Adrenal gland (tissue), 5 donors: ENCODE data around the gene LIMS1.

Experiments
- CTCF ChIP-seq, 6 experiments: fragments of 450-650 bp in 4 of 6; fragments of 200-600 bp in 2 of 6; sonication (generic) in 1 of 6; IDR thresholded peaks; 1 replicate in 5 of 6; 2 replicates in 1 of 6; pipeline versions ENCODE4 v1.5.1 to v1.8.0; 2016 to 2021; ENCODE audit warnings: antibody characterized with exemption in 6 of 6, mild to moderate bottlenecking in 2 of 6, moderate library complexity in 1 of 6
- POLR2A ChIP-seq, 2 donors: fragments of 450-650 bp; IDR thresholded peaks; one replicate each; pipeline ENCODE4 v1.6.1; 2017; ENCODE audit warnings: antibody characterized with exemption in 2 of 2, mild to moderate bottlenecking in 2 of 2, moderate library complexity in 1 of 2
- donor health status: DM: no; HTN: no; CAD: no.

- TF ChIP-seq POLR2A (IDR thresholded peaks at IDR 0.05) (no peak), CTCF (IDR thresholded peaks at IDR 0.05) (no peak)
These were observed 2.0 kb downstream of the LIMS1 start for GRCh38 chr2:108536133-108536780.
